ENCODE measurements around the gene INHBA.

INHBA gene

DNA sequence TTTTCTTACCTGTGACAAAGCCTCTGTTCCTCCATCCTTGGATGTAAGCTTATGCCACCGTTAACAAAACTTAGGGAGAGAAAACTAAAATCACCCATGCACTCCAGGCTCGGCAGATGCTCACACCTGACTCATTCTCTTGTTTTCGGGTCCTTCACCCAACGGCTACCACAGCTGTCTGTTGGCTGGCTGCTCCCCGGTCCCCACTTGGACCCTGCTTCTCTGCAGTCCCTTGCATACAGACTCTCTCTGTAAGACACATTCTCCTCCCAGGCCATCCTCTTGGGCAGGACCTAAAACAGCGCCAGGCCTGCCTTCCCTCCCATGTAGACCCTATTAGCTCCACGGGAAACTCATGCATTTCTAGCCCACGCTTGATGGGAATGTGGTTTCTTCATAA, 12.1 kb upstream of the INHBA start:
- TF ChIP-seq CTCF (conservative IDR thresholded peaks at IDR 0.05) (no peak), ZFX (IDR thresholded peaks at IDR 0.05) (no peak)
- no peak overlapping the region for H3K27ac ChIP-seq

DNA sequence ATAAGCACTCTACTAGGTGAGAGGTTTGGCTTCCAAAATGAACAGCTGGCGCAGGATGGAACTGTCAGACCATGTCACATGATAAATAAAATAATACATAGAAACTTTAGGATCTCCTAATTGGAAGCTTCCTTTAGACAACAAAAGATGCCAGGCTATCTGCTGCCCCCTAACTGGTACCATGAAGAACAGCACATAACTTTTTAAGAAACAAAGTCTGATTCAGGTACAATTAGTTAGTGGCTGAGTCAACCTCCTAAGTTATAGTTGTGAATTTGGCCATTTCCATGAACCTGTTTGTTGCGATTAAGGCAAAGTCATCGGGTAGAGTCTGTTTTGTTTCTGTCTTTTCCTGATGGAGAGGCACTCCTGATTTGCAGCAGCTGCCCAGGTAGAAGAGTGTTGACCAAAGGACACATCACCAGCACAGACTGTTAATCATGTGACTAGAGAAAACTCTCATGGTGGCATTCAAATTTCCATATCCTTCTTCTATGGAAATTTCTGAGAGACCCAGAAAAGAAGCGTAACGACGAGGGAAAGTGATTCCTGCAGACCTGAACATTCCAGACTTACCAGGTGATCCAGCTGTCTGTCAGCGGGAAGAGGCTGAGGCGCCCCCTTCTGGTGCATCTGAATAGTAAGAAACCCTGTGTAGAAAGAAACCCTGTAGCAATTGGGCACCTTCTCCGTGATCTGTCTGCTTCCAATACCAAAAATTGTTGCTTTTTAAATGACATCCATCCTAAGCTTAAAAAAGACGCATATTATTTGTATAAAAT, 8.6 kb upstream of the INHBA start:
- no peak overlapping the region for H3K27ac ChIP-seq
- TF ChIP-seq CTCF (conservative IDR thresholded peaks at IDR 0.05), result peak; percentile 85
- no peak for TF ChIP-seq ZFX (IDR thresholded peaks at IDR 0.05)

- TF ChIP-seq CTCF (conservative IDR thresholded peaks at IDR 0.05) (no peak), ZFX (IDR thresholded peaks at IDR 0.05) (no peak)
- no peak overlapping the region for H3K27ac ChIP-seq
Observed at GRCh38 chr7:41710838-41711237, 7.9 kb upstream of the INHBA start.

- TF ChIP-seq CTCF (conservative IDR thresholded peaks at IDR 0.05) (no peak), ZFX (IDR thresholded peaks at IDR 0.05) (no peak)
- H3K27ac ChIP-seq, result no peak overlapping the region
Observed at GRCh38 chr7:41709621-41710020, 6.7 kb upstream of the INHBA start.

GRCh38 chr7:41708581-41709358, 5.9 kb upstream of the INHBA start:
- H3K27ac ChIP-seq, result no peak overlapping the region
- TF ChIP-seq ZFX (IDR thresholded peaks at IDR 0.05) (no peak), CTCF (conservative IDR thresholded peaks at IDR 0.05) (no peak)

DNA sequence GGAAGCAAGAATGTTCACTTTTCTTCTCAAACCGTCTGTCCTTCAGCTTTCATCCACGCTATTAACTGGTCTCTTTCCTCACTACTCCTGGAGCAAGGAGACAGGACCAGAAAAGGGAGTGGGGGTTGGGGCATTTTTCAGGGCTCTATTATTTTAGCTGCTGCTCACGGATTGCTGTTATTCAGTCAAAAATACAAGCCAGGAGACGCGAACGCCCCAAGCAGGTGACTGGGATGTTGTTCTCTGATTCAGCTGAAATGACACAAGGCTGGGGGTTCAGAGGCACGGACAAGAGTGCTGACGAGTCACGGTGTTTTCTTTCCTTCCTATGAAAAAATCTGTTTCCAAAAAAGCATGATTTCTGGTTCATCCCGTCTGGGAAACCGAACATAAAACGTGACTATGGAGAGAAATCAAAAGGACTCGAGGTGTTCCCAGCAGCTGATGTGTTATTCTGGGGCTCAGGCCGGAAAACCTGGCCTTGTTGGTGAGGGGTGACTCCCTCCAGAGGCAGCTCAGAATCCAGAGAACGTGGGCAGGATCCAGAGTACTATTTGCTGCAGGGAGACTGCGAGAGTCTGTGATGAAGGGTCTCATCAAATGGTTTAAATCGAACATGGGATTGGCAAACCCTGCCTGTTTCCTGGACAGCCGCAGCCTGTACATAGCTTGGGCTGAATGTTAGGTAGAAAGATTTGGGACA, 3.5 kb upstream of the INHBA start:
- TF ChIP-seq ZFX (IDR thresholded peaks at IDR 0.05) (no peak), CTCF (conservative IDR thresholded peaks at IDR 0.05) (no peak)
- H3K27ac ChIP-seq, result no peak overlapping the region

Measured in C4-2B (cell line).